ENCODE data around the gene IL36G. TPM values are rescaled to one million over a fixed set of nuclear protein-coding genes. Genes with fewer than 3 reads are reported as not detected.

IL36G gene
- total and polyA plus RNA-seq, 9 of the 15 experiments (the other 6 are each of a cell fraction or from before 2014, with no cell fraction given), result not detected

DNA sequence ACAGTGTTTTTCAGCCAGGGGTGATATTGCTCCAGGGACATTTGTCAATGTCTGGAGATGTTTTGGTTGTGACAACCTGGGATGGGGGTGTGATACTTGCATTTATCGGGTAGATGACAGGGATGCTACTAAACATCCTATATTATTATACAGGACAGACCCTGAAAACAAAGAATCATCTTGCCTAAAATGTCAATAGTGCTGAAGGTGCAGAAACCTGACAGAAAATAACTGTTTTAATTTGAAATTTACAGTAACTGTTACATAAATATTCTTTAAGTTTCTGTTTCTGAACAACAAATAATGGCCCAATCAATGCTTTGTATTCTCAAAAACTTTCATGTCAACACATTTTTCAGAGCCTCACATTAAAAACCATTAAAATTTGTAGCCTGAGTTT lies 29.4 kb downstream of the IL36G start:
- Histone ChIP-seq H3K9me3 (replicated peaks; ENCODE audit: control insufficient read depth, insufficient read depth, low read depth, low read length) (peaks cover 3% of the 10 kb centered on the region; the same call in 1 of the 2 replicates), H3K36me3 (ENCODE audit: control insufficient read depth, insufficient read depth, low read length) (no peaks in the 10 kb centered on the region), H3K27me3 (ENCODE audit: control insufficient read depth in 2 of 2, insufficient read depth in 2 of 2, low read length in 2 of 2) (no peaks in the 10 kb centered on the region), H3K9me1 (ENCODE audit: control insufficient read depth, insufficient read depth, low read length) (no peaks in the 10 kb centered on the region), H3K79me2 (ENCODE audit: control insufficient read depth, insufficient read depth, low read length) (no peaks in the 10 kb centered on the region), H3K9ac (ENCODE audit: insufficient read depth in 1 of 2, low read depth in 2 of 2, low read length in 2 of 2) (no peak overlapping the region), H3K4me2 (ENCODE audit: insufficient read depth, low read length) (no peak overlapping the region), H4K20me1 (replicated peaks; ENCODE audit: control insufficient read depth, insufficient read depth, low read length) (no peaks in the 10 kb centered on the region), H3K4me3 (no peak overlapping the region), H2AFZ (ENCODE audit: low read depth, low read length) (peak overlapping the region; percentile 61; the same call in 1 of the 2 replicates), H3K27ac (ENCODE audit: extremely low read depth, low read depth, low read length) (no peak overlapping the region), H3K4me1 (replicated peaks in 1 of 2; ENCODE audit: control insufficient read depth in 2 of 2, insufficient read depth in 2 of 2, low read length in 2 of 2) (peaks cover 0 to 9% of the 10 kb centered on the region in 2 experiments; a peak in 2 of 5 replicates)
- in situ Hi-C loops (cut with MboI) (no loop called here), intact Hi-C loops (cut with micrococcal nuclease) (no loop called here)
- WGBS (ENCODE audit: insufficient coverage, low coverage, missing lambda C conversion rate), result 44% methylated on average over 1 of the region's 1 CpG
- no TSS peak for BruUV-seq (replicated peaks)
- CTCF ChIA-PET (ENCODE audit: low intra/inter-chr PET ratio), result no interaction called here
- no peak for ATAC-seq
- no peak for FAIRE-seq
- POLR2A ChIA-PET, result no interaction called here
- DNase-seq (ENCODE audit: extremely low read depth in 1 of 4, low spot score in 3 of 4), result no peak
- TF ChIP-seq, protein P1, sequence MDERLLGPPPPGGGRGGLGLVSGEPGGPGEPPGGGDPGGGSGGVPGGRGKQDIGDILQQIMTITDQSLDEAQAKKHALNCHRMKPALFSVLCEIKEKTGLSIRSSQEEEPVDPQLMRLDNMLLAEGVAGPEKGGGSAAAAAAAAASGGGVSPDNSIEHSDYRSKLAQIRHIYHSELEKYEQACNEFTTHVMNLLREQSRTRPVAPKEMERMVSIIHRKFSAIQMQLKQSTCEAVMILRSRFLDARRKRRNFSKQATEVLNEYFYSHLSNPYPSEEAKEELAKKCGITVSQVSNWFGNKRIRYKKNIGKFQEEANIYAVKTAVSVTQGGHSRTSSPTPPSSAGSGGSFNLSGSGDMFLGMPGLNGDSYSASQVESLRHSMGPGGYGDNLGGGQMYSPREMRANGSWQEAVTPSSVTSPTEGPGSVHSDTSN (CRISPR knock-in tag; IDR thresholded peaks at IDR 0.05; ENCODE audit: low read depth), result no peak
- TF ChIP-seq, protein P1 (tag; conservative IDR thresholded peaks at IDR 0.05; ENCODE audit: low read depth), result 0 out of 2 replicates have a peak, but pooled peaks have one; percentile 22
- TF ChIP-seq MEIS2 (IDR thresholded peaks at IDR 0.05; ENCODE audit: partially characterized antibody) (peak; percentile 34), HDAC2 (IDR thresholded peaks at IDR 0.05) (no peak), C11orf30 (IDR thresholded peaks at IDR 0.05; ENCODE audit: low read depth) (peak; percentile 43; the same call in 1 of the 2 replicates), ZNF316 (IDR thresholded peaks at IDR 0.05) (peak; percentile 69), SNRNP70 (optimal IDR thresholded peaks at IDR 0.05; ENCODE audit: low read depth, low read length) (no peak), PHF21A (IDR thresholded peaks at IDR 0.05; ENCODE audit: borderline replicate concordance, low read depth) (no peak), MAFF (IDR thresholded peaks at IDR 0.05; ENCODE audit: low read length) (0 out of 2 replicates have a peak, but pooled peaks have one; percentile 2)
- TF ChIP-seq, protein P2, sequence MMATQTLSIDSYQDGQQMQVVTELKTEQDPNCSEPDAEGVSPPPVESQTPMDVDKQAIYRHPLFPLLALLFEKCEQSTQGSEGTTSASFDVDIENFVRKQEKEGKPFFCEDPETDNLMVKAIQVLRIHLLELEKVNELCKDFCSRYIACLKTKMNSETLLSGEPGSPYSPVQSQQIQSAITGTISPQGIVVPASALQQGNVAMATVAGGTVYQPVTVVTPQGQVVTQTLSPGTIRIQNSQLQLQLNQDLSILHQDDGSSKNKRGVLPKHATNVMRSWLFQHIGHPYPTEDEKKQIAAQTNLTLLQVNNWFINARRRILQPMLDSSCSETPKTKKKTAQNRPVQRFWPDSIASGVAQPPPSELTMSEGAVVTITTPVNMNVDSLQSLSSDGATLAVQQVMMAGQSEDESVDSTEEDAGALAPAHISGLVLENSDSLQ (IDR thresholded peaks at IDR 0.05), result peak; percentile 18; the same call in 1 of the 2 replicates

Measured in K562 (cell line).